PFSK-1 (cell line): Measurements from ENCODE around the gene WDR70.

Experiments
- FOXP2 ChIP-seq: optimal IDR thresholded peaks from 2 replicates; pipeline ENCODE3; 2011; ENCODE audit warnings: borderline replicate concordance, control low read depth, inconsistent platforms; ENCODE audit not compliant: insufficient read depth; ENCODE audit errors: extremely low read length, extremely low read depth
- POLR2AphosphoS5 ChIP-seq: IDR thresholded peaks from 2 replicates; pipeline ENCODE4 v1.6.1; 2012; ENCODE audit warnings: low read depth, mild to moderate bottlenecking, control low read depth, low read length, moderate library complexity
- SIN3A ChIP-seq: IDR thresholded peaks from 2 replicates; pipeline ENCODE4 v1.6.1; 2012; ENCODE audit warnings: mild to moderate bottlenecking, low read length, moderate library complexity, borderline replicate concordance; ENCODE audit not compliant: insufficient read depth
- TAF1 ChIP-seq: IDR thresholded peaks from 2 replicates; pipeline ENCODE4 v1.6.1; 2012; ENCODE audit warnings: low read length, control low read depth, borderline replicate concordance; ENCODE audit not compliant: insufficient read depth
- TF ChIP-seq, protein P1 (sequence below), 2 experiments: IDR thresholded peaks; 2 replicates each; pipeline versions ENCODE4 v1.6.1 to v1.8.0; 2011 to 2012; ENCODE audit warnings: low read depth in 2 of 2, low read length in 2 of 2, control low read depth in 1 of 2, inconsistent platforms in 1 of 2, mild to moderate bottlenecking in 1 of 2, moderate library complexity in 1 of 2; ENCODE audit not compliant: insufficient read depth in 1 of 2

Gene WDR70

DNA sequence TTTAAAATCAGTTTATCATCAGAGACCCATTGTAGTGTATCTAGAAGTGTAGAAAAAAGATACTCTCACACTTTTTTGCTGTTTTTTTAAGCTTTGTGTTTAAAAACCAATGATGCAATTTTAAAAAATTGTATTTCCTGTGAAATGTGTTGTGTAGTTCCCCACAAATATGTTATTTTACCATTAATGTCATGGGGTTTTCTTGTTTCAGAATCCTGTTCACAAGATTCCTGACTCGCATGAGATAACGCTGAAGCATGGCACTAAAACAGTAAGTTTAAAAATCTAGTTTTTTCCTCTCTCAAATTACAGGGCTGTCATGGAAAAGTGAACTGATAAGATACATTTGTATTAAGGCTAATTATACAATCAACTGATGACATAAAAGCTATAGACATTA, 58.6 kb downstream of the WDR70 start:
- TF ChIP-seq POLR2AphosphoS5 (no peak), FOXP2 (no peak), SIN3A (no peak), TAF1 (no peak)
- TF ChIP-seq, protein P1, sequence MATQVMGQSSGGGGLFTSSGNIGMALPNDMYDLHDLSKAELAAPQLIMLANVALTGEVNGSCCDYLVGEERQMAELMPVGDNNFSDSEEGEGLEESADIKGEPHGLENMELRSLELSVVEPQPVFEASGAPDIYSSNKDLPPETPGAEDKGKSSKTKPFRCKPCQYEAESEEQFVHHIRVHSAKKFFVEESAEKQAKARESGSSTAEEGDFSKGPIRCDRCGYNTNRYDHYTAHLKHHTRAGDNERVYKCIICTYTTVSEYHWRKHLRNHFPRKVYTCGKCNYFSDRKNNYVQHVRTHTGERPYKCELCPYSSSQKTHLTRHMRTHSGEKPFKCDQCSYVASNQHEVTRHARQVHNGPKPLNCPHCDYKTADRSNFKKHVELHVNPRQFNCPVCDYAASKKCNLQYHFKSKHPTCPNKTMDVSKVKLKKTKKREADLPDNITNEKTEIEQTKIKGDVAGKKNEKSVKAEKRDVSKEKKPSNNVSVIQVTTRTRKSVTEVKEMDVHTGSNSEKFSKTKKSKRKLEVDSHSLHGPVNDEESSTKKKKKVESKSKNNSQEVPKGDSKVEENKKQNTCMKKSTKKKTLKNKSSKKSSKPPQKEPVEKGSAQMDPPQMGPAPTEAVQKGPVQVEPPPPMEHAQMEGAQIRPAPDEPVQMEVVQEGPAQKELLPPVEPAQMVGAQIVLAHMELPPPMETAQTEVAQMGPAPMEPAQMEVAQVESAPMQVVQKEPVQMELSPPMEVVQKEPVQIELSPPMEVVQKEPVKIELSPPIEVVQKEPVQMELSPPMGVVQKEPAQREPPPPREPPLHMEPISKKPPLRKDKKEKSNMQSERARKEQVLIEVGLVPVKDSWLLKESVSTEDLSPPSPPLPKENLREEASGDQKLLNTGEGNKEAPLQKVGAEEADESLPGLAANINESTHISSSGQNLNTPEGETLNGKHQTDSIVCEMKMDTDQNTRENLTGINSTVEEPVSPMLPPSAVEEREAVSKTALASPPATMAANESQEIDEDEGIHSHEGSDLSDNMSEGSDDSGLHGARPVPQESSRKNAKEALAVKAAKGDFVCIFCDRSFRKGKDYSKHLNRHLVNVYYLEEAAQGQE (IDR thresholded peaks at IDR 0.05; ENCODE audit: insufficient read depth in 1 of 2, low read depth in 2 of 2, low read length in 2 of 2): no peak

DNA sequence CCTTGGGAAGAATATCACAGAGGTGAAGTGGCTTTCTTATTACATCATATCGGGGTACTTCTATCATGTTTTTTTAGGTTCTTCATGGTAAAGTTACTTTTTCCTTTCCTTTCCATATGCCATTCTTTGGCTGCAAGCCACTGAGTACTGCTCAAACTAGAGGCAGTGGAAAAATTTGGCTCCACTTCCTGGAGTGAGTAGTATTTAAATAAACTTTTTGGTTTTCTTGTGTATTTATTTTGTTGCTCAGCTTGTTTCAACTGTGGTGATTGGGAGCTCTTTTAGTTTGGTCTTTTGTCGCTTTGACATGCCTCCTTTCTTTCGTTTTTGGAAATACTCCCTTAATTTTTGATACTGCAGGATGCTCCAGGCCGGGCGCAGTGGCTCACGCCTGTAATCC, 69.8 kb downstream of the WDR70 start:
- no peak for TF ChIP-seq SIN3A
- no peak for TF ChIP-seq POLR2AphosphoS5
- no peak for TF ChIP-seq TAF1
- TF ChIP-seq FOXP2: no peak
- TF ChIP-seq, protein P1 (IDR thresholded peaks at IDR 0.05; ENCODE audit: insufficient read depth in 1 of 2, low read depth in 2 of 2, low read length in 2 of 2): no peak

DNA sequence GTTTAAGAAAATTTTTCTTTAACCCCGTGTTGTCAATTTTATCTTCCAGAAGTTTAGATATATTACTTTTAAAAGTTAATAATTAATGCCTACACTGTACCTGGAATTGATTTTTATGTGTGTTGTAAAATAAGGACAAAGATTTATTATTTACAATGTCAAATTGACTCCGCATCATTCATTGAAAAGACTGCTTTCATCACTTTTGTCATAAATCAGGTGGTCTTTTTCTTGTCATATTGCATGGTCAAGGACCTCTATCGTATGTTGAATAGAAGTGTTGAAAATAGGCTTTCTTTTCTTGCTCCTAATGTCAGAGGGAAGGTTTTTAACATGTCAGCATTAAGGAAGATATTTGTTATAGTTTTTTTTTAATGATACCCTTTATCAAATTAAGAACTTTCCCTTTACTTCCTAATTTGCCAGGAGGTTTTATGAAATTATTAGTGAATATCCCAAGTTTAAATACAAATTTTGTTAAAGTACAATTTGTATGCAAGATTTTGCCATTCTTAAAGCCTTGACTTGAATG, 92.6 kb downstream of the WDR70 start:
- TF ChIP-seq, protein P1 (IDR thresholded peaks at IDR 0.05; ENCODE audit: insufficient read depth in 1 of 2, low read depth in 2 of 2, low read length in 2 of 2): no peak
- TF ChIP-seq FOXP2: no peak

DNA sequence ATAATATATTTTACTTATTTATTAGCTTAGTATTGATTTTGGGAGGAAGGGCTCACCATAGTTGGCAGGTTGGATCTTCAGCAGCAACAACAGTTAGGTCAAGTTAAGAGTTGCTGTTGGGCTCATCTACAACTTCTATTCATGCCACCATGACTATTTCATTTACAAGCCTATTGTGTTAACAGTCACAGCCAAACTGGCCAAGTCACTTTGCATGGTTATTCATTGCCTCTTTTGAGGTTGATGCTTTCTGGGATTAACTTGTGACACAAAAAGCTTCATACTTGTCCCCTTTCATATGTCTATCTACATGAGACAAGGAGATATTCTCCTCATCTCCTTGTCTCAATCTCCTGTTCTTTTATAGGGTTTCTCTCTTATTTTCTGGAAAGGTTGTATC, 98.3 kb downstream of the WDR70 start:
- TF ChIP-seq TAF1: no peak
- no peak for TF ChIP-seq POLR2AphosphoS5
- TF ChIP-seq, protein P1 (IDR thresholded peaks at IDR 0.05; ENCODE audit: insufficient read depth in 1 of 2, low read depth in 2 of 2, low read length in 2 of 2): no peak
- no peak for TF ChIP-seq FOXP2
- TF ChIP-seq SIN3A: no peak
